ENCODE measurements around the gene STARD13.

GRCh38 chr13:33259296-33259695 is 26.3 kb downstream of the STARD13 start:
- TF ChIP-seq GATA2 (IDR thresholded peaks at IDR 0.05; ENCODE audit: low read depth, low read length) (no peak), GATA3 (IDR thresholded peaks at IDR 0.05; ENCODE audit: low read depth, low read length) (no peak)
